Hematopoietic multipotent progenitor cell (in vitro differentiated cells): ENCODE measurements around the gene EGF. TPM values are rescaled to one million over a fixed set of nuclear protein-coding genes. Genes with fewer than 3 reads are reported as not detected.
"Not testable (repeated sequence)": the region's sequence is repeated elsewhere in the genome, so short reads cannot be mapped to it uniquely, and the experiment has no call there.

Source experiments
- DNase-seq, 3 donors: peaks; one replicate each; pipeline ENCODE4 v3.0.0-alpha.2; 2011 to 2015; ENCODE audit warnings: low read depth in 2 of 3, low spot score in 2 of 3
- total RNA-seq: library from RNA; depleted of rRNA; stranded (reverse); fragments of >200 nt; gene quantifications from one replicate; pipeline ENCODE4 v1.2.3, GENCODE V29; 2012

The EGF gene
- total RNA-seq, 1 donor, result 1.1 TPM

GRCh38 chr4:109913596-109914241, 1.0 kb downstream of the EGF start:
- peak in 1 of 3 donors; percentile 31 for DNase-seq

- no peak for DNase-seq
These were observed 1.6 kb downstream of the EGF start for GRCh38 chr4:109914322-109914721.

GRCh38 chr4:109915385-109916026, 2.8 kb downstream of the EGF start:
- no peak for DNase-seq

GRCh38 chr4:109916027-109916409, 3.3 kb downstream of the EGF start:
- DNase-seq, result no peak

- peak in 1 of 3 donors; percentile 1 for DNase-seq
These were observed 8.7 kb downstream of the EGF start for GRCh38 chr4:109921384-109921808.

- no peak for DNase-seq
These were observed 12.7 kb downstream of the EGF start for GRCh38 chr4:109925396-109925795.

- DNase-seq, result no peak
These were observed 15.8 kb downstream of the EGF start for GRCh38 chr4:109928327-109929045.

- DNase-seq, result no peak
These were observed 17.8 kb downstream of the EGF start for GRCh38 chr4:109930464-109930863.

- no peak for DNase-seq
These were observed 18.2 kb downstream of the EGF start for GRCh38 chr4:109930872-109931271.

- DNase-seq, result no peak
These were observed 18.6 kb downstream of the EGF start for GRCh38 chr4:109931318-109931717.

GRCh38 chr4:109937352-109937751, 24.7 kb downstream of the EGF start:
- DNase-seq, result not testable (repeated sequence)

- no peak for DNase-seq
These were observed 26.5 kb downstream of the EGF start for GRCh38 chr4:109939190-109939589.

- no peak for DNase-seq
These were observed 29.7 kb downstream of the EGF start for GRCh38 chr4:109942292-109942926.

- no peak for DNase-seq
These were observed 31.1 kb downstream of the EGF start for GRCh38 chr4:109943745-109944144.

GRCh38 chr4:109944591-109944990, 31.9 kb downstream of the EGF start:
- no peak for DNase-seq

GRCh38 chr4:109945056-109945455, 32.4 kb downstream of the EGF start:
- no peak for DNase-seq

GRCh38 chr4:109946120-109946519, 33.4 kb downstream of the EGF start:
- DNase-seq, result no peak

- no peak for DNase-seq
These were observed 34.8 kb downstream of the EGF start for GRCh38 chr4:109947457-109947856.

- DNase-seq, result no peak
These were observed 35.2 kb downstream of the EGF start for GRCh38 chr4:109947918-109948317.

- DNase-seq, result not testable (repeated sequence)
These were observed 36.5 kb downstream of the EGF start for GRCh38 chr4:109949099-109949718.

GRCh38 chr4:109952612-109953011, 39.9 kb downstream of the EGF start:
- no peak for DNase-seq
